ENCODE measurements around the gene FAM222B. TPM values are rescaled to one million over a fixed set of nuclear protein-coding genes. Genes with fewer than 3 reads are reported as not detected.
"Not testable (repeated sequence)": the region's sequence is repeated elsewhere in the genome, so short reads cannot be mapped to it uniquely, and the experiment has no call there.

Gene FAM222B
- total RNA-seq, 3 donors from 2014 or later: 23.5 to 26.4 (median 24.9) TPM

DNA sequence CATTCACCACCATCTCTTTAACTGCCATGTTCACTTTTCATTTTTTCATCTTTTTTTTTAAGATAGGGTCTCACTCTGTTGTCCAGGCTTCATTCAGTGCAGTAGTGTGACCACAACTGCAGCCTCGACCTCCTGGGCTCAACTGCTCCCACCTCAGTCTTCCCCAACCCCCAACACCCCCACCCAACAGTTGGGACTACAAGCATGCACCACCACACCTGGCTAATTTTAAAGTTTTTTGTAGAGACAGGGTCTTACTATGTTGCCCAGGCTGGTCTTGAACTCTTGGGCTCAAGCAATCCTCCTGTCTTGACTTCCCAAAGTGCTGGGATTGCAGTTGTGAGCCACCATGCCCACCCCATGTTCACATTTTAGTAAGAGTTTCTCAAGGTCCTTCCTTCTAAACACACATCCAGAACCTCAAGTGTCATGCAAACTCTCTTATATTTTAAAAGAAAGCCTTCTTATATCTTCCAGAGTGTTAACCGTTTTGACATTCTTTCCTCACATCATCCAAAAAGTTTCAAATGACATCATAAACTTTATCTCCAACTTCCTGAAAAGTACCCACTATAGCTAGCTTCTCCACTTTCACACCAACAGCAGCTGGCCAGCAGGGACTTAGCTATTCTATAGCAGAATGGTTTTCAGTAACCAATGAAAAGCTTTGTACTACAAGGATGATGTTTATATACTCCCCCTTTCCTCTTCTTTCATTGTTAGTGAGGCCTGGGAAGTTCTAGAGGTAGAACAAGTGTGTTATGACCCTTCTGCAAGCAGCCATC, 49.5 kb downstream of the FAM222B start:
- no peaks in the 10 kb centered on the region for H3K9me3 Mint-ChIP-seq

DNA sequence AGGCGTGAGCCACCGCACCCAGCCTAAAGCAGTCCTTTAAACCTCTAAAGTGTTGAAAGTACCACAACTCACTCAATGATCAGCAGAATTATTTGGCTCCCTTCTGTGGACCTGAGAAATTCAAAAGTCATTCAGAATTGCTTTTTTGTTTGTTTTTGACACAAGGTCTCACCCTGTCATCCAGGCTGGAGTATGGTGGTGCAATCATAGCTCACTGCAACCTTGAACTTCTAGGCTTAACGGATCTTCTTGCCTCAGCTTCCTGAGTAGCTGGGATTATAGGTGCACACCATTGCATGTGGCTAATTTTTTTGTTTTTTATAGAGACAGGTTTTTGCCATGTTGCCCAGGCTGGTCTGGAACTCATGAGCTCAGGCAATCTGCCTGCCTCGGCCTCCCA, 54.5 kb downstream of the FAM222B start:
- DNase-seq: no peak
- Mint-ChIP-seq H3K36me3 (ENCODE audit: insufficient read depth) (peaks cover 5% of the 10 kb centered on the region), H3K4me3 (no peak overlapping the region), H3K4me1 (ENCODE audit: low read depth) (peaks cover 17% of the 10 kb centered on the region), H3K27me3 (ENCODE audit: low read depth) (no peaks in the 10 kb centered on the region), H3K9me3 (no peaks in the 10 kb centered on the region)
- no peak for ATAC-seq

More for the DNA sequence above, 49.5 kb downstream of the FAM222B start:
- ATAC-seq: no peak
- no peak for DNase-seq
- Mint-ChIP-seq H3K4me3 (no peak overlapping the region), H3K27me3 (ENCODE audit: low read depth) (no peaks in the 10 kb centered on the region), H3K36me3 (ENCODE audit: insufficient read depth) (peaks cover 7% of the 10 kb centered on the region), H3K4me1 (ENCODE audit: low read depth) (peaks cover 24% of the 10 kb centered on the region)

DNA sequence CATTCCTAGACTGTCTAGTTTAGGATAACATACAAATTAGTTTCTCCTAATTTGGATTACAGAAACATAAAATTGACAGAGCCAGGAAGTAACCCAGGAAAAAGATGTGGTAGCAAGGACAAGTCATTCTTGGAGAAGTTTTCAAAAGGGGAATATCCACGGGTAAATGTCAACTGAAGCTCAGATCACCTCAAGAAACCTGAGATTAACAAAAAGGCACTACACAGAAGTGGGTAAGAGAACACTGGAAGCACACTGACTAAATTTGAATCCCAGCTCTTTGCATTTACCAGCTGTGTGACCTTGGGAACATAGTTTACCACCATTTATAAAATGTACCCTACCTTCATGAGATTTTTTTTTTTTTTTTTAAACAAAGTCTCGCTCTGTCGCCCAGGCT, 59.4 kb downstream of the FAM222B start:
- Mint-ChIP-seq H3K9me3 (no peaks in the 10 kb centered on the region), H3K4me1 (ENCODE audit: low read depth) (peaks cover 13% of the 10 kb centered on the region), H3K4me3 (no peak overlapping the region), H3K27me3 (ENCODE audit: low read depth) (no peaks in the 10 kb centered on the region), H3K36me3 (ENCODE audit: insufficient read depth) (peaks cover 17% of the 10 kb centered on the region)
- ATAC-seq (no peak), DNase-seq (no peak)

DNA sequence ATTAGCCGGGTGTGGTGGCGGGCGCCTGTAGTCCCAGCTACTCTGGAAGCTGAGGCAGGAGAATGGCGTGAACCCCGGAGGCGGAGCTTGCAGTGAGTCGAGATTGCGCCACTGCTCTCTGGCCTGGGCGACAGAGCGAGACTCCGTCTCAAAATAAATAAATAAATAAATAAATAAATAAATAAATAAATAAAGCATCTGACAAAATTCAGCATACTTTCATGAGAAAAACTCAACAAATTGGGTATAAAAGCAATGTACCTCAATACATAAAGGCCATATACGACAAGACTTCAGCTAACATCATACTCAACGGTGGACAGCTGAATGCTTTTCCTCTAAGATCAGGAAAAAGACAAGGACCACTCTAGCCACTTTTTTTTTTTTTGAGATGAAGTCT, 63.0 kb downstream of the FAM222B start:
- Mint-ChIP-seq H3K4me1 (ENCODE audit: low read depth) (peaks cover 27% of the 10 kb centered on the region), H3K36me3 (ENCODE audit: insufficient read depth) (peaks cover 17% of the 10 kb centered on the region)
- ATAC-seq; DNase-seq; H3K27me3 Mint-ChIP-seq (ENCODE audit: low read depth); H3K9me3 Mint-ChIP-seq; H3K4me3 Mint-ChIP-seq: not testable (repeated sequence)

DNA sequence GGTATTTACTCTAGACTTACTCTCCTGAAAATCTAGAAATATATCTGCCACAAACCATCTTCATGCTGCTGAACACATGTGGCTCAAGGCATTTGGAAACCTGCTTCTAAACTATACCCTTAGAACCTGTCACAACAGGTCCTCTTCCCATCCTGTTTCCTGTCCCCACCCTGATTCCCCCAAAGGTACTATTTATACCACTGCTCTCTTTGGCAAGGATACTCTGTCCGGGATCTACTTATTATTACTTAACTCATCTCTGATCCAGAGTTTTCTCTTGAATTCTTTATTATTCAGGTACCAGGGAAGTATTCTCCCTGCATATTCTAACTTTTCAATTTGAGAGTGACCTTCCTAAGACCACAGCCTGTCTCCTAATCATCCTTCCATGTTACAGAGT, 65.4 kb downstream of the FAM222B start:
- peaks cover 19% of the 10 kb centered on the region for H3K36me3 Mint-ChIP-seq (ENCODE audit: insufficient read depth)
- DNase-seq (no peak), ATAC-seq (no peak)
- no peaks in the 10 kb centered on the region for H3K9me3 Mint-ChIP-seq
- peaks cover 33% of the 10 kb centered on the region for H3K4me1 Mint-ChIP-seq (ENCODE audit: low read depth)
- no peak overlapping the region for H3K4me3 Mint-ChIP-seq
- no peaks in the 10 kb centered on the region for H3K27me3 Mint-ChIP-seq (ENCODE audit: low read depth)

DNA sequence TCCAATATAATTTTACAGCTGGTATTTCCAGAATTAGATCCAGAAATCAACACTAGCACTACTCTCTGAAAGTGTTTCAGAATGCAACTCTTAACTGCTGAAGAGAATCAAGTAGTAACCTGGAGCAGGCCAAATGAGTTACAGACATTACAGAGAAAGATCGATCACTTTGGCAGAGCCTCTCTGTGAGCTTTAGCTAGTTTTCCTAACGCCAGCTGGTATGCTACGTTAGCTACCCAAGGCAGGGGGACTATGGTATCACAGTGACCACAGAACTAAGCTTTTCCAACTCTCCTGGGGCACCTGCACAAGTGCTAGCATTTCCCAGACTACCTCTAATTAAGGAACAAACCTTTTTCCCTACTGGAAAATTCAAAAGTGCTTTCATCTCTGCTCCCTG, 68.4 kb downstream of the FAM222B start:
- Mint-ChIP-seq H3K36me3 (ENCODE audit: insufficient read depth) (peaks cover 9% of the 10 kb centered on the region), H3K4me3 (no peak overlapping the region), H3K4me1 (ENCODE audit: low read depth) (peaks cover 28% of the 10 kb centered on the region), H3K9me3 (no peaks in the 10 kb centered on the region), H3K27me3 (ENCODE audit: low read depth) (no peaks in the 10 kb centered on the region)
- DNase-seq (no peak), ATAC-seq (no peak)

DNA sequence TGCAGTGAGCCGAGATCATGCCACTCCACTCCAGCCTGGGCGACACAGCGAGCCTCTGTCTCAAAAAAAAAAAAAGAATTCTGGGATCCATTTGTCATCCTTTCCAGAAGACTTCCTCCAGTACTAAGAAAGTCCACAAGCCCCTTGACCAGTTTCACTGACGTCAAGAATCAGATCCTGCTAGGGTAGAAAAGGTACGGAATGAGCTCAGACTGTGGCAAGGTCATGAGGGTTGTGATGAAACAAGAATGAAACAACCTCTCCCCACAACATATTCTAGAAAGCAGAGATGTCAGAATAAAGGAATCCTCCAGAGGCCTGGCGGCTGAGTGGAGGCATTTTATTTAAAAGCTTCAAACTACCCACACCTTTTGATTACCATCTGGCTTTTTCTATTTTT, 68.9 kb downstream of the FAM222B start:
- Mint-ChIP-seq H3K9me3 (no peaks in the 10 kb centered on the region), H3K36me3 (ENCODE audit: insufficient read depth) (peaks cover 5% of the 10 kb centered on the region), H3K4me3 (no peak overlapping the region), H3K4me1 (ENCODE audit: low read depth) (peaks cover 23% of the 10 kb centered on the region), H3K27me3 (ENCODE audit: low read depth) (no peaks in the 10 kb centered on the region)
- no peak for DNase-seq
- ATAC-seq: no peak

DNA sequence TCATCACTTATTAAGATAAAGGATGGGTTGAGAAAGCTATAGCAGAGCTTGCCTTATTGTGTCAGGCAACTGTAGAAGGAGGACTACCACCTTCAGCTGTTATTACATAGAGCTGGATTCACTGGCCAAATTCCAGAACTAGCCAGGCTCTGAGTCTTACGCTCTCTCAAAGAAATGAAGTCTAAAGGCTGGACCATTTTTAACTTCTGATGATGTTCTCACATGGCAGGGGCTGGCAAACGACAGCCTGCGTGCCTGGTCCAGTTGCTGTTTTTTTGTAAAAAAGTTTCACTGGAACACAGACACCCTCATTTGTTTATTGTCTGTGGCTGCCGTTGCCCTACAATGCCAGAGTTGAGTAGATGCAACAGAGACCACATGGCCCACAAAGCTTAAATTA, 77.6 kb downstream of the FAM222B start:
- Mint-ChIP-seq H3K27me3 (ENCODE audit: low read depth) (no peaks in the 10 kb centered on the region), H3K4me1 (ENCODE audit: low read depth) (peaks cover 10% of the 10 kb centered on the region), H3K36me3 (ENCODE audit: insufficient read depth) (peaks cover 8% of the 10 kb centered on the region), H3K9me3 (no peaks in the 10 kb centered on the region), H3K4me3 (no peak overlapping the region)
- DNase-seq (no peak), ATAC-seq (no peak)

DNA sequence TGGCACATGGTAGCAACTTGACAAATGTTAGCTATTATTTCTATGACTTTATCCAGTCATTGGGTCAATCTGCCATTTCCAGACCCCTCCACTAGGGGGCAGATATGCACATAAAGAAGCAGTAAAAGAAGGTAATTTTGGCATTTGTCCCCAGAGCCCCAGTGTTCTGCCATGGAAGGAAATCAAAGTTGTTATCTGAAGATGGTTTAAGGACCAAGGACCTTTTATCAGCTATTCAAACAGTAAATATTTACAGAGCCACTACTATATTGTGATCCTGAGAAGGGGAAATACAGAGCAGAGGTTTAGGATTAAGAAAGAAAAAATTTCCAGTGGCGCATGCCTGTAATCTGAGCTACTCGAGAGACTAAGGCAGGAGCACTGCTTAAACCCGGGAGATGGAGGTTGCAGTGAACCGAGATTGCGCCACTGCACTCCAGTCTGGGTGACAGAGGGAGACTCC, 78.8 kb downstream of the FAM222B start:
- Mint-ChIP-seq H3K27me3 (ENCODE audit: low read depth) (no peaks in the 10 kb centered on the region), H3K36me3 (ENCODE audit: insufficient read depth) (peaks cover 12% of the 10 kb centered on the region)
- peak; percentile 80 for DNase-seq

DNA sequence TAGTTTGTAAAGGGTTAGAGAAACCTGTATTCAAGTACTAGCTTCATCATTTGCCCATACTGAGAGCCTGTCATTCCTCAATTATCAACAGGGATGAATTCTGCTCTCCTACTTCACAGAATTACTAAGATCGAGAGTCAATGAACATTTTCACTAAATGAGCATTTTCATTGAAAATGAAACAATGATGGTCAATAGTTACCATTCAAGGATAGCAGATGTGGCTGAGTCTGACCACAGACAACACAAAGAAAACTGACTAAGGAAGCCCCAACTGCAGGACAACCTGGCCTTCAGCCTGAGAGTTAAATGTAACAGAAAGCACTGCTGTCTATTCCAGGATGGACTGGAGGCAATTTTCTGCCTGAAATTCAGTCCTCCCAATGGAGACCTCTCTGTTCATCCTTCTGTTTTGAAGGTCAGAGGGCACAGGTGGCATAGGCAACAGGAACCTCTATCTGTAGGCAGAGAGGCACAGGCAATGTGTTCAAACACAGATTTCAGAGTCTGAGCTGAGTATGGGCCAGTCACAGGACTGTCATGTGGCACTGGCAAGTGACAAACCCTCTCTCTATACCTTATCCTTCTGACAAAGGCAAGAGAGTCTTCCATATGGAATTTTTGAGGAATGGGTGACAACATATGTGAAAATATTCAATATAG, 79.3 kb downstream of the FAM222B start:
- Mint-ChIP-seq H3K27me3 (ENCODE audit: low read depth) (no peaks in the 10 kb centered on the region), H3K36me3 (ENCODE audit: insufficient read depth) (peaks cover 14% of the 10 kb centered on the region), H3K4me1 (ENCODE audit: low read depth) (peaks cover 10% of the 10 kb centered on the region), H3K4me3 (no peak overlapping the region), H3K9me3 (no peaks in the 10 kb centered on the region)
- DNase-seq (no peak), ATAC-seq (peak in 1 of 2 donors; percentile 56)

More for the DNA sequence above, 78.8 kb downstream of the FAM222B start:
- ATAC-seq: peak; percentile 53 to 59
- Mint-ChIP-seq H3K4me1 (ENCODE audit: low read depth) (peaks cover 10% of the 10 kb centered on the region), H3K4me3 (no peak overlapping the region), H3K9me3 (no peaks in the 10 kb centered on the region)

DNA sequence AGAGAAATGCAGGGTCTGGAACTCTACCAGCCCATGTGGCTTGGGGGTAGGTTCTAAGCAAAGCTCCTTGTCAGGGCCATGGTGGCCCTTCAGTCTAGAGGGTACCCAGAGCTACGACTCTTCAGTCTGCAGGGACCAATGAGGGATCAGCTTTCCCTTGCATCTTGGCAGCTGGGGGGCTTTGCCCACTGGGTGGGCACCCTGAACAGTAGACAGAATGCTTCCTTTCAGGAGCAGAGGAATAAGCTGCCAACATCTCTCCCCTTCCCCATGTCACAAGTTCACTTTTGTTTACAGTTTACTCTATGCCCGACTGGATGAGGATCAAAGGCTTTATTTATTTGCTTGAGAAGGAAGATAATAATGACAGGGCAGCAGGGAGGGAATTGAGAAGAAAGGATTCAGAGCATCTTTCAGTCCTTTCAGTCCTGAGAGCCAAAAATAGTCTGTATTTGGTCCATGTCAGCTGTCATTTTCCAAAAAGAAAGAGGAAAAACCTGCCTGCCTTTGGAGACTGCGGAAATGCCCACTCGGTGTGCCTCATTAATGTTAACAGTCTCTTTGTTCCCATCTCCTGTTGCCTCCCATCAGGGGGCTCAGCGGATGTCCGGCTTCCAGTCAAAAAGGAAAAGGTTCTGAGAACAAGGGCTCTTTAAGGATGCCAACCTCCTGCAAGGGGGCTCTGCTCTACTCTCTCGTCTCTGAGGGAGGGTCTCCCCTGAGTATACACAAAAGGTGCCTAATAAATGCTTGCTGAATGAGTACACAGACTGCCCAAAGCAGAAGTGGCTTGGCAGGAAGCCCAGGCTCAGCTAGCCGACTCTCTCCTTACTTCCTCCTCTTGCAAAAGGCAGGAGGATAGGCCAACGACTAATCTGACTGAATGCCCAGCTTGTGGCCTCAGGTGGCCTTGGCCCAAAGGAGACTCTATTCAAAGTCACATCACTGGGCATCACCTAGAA, 81.7 kb downstream of the FAM222B start:
- Mint-ChIP-seq H3K27me3 (ENCODE audit: low read depth) (no peaks in the 10 kb centered on the region), H3K36me3 (ENCODE audit: insufficient read depth) (peaks cover 28% of the 10 kb centered on the region), H3K4me1 (ENCODE audit: low read depth) (peaks cover 10% of the 10 kb centered on the region), H3K4me3 (no peak overlapping the region), H3K9me3 (no peaks in the 10 kb centered on the region)
- DNase-seq (no peak), ATAC-seq (no peak)

DNA sequence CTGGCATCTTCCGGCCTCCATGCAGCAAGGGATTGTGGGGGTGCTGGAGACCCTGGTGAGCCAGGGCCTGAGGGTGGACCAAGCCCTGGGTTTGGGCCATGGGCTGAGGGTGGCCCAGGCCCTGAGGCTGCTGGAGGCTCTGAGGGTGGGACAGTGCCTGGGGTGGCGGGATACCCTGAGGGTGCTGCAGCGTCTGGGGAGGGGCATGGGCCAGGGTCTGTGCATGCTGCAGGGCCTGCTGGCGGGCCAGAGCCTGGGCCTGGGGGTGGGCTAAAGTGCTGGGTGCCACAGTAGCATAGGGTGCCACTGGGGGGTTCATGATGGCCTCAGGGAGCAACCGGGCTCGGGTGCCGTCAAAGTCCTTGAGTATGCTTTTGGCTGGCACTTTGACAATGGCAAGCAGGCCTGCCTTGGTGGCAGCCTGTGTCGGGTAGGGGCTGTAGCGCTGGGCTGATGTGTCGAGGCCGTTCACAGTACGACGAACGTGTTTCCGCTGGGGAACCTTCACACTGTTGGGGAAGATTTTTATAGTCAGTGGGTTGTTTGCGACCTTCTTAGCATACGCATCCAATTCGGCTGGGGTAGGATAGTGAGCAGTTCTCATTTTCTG, 83.2 kb downstream of the FAM222B start:
- peaks cover 26% of the 10 kb centered on the region for H3K36me3 Mint-ChIP-seq (ENCODE audit: insufficient read depth)
- no peak for DNase-seq
- H3K4me3 Mint-ChIP-seq: no peak overlapping the region

DNA sequence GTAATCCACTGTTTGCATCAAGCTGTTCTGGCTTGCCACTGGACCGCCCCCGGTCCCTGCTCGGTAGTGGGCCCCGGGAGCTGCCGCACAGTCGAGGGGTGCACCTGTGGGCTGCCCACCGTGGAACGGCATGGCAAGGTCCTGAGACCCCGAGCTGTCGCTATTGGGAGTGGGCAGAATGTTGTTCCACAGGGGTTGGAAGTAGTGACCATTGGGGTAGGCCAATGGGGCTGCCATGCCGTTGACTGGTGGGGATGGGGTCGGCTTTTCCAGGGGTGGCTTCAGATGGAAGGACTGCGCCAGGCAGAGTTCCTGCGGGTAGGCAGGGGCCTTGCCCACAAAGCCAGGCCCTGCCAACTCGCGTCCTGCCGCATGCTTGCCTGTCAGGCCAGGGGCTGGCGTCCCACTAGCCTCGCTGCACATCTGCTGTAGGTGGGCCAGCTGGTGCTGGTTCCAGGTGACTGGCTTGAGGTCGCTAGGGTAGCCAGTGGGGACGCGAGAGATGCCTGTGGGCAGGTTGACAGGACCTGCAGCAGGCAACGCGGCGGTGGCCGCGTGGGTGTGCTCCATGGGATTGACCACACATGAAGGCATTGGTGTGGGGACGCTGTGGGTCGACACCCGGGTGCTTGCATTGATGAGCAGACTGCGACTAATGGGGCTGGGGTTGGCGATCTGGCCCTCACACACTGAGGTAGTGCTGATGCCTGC, 84.0 kb downstream of the FAM222B start:
- H3K27me3 Mint-ChIP-seq (ENCODE audit: low read depth): no peaks in the 10 kb centered on the region
- H3K4me1 Mint-ChIP-seq (ENCODE audit: low read depth): peaks cover 7% of the 10 kb centered on the region
- no peak overlapping the region for H3K4me3 Mint-ChIP-seq
- DNase-seq: no peak
- H3K9me3 Mint-ChIP-seq: no peaks in the 10 kb centered on the region
- peaks cover 23% of the 10 kb centered on the region for H3K36me3 Mint-ChIP-seq (ENCODE audit: insufficient read depth)
- ATAC-seq: no peak

More for the DNA sequence above, 83.2 kb downstream of the FAM222B start:
- no peaks in the 10 kb centered on the region for H3K9me3 Mint-ChIP-seq
- H3K27me3 Mint-ChIP-seq (ENCODE audit: low read depth): no peaks in the 10 kb centered on the region
- peaks cover 10% of the 10 kb centered on the region for H3K4me1 Mint-ChIP-seq (ENCODE audit: low read depth)
- ATAC-seq: no peak
